Liver (tissue), 3 donors: ENCODE results near the gene CDKN2AIPNL.

ENCODE experiments used
- EGR1 ChIP-seq, 2 donors: IDR thresholded peaks; 2 replicates each; pipeline ENCODE4 v1.6.1; 2016 to 2018; ENCODE audit warnings: antibody characterized with exemption in 2 of 2, low read depth in 2 of 2
- FOXA1 ChIP-seq: IDR thresholded peaks from 2 replicates; pipeline ENCODE4 v1.6.1; 2016; ENCODE audit warnings: antibody characterized with exemption
- GABPA ChIP-seq, 2 donors: IDR thresholded peaks in 1 of 2; conservative IDR thresholded peaks in 1 of 2; 2 replicates each; pipeline ENCODE4 v1.6.1; 2016; ENCODE audit warnings: antibody characterized with exemption in 2 of 2, mild to moderate bottlenecking in 1 of 2, moderate library complexity in 1 of 2
- RAD21 ChIP-seq, 2 donors: IDR thresholded peaks; 2 replicates each; pipeline ENCODE4 v1.6.1; 2016; ENCODE audit warnings: antibody characterized with exemption in 2 of 2, mild to moderate bottlenecking in 2 of 2
- TAF1 ChIP-seq: conservative IDR thresholded peaks from 2 replicates; pipeline ENCODE4 v1.6.1; 2016; ENCODE audit warnings: antibody characterized with exemption, mild to moderate bottlenecking
- YY1 ChIP-seq: IDR thresholded peaks from 2 replicates; pipeline ENCODE4 v1.6.1; 2016; ENCODE audit warnings: antibody characterized with exemption, mild to moderate bottlenecking
- TF ChIP-seq, protein P1 (sequence below): fragments of 150-350 bp; IDR thresholded peaks from 2 replicates; pipeline ENCODE4 v1.5.1; 2017; ENCODE audit warnings: improper control_type of control experiment, low read depth, low read length; ENCODE audit not compliant: missing input control
- TF ChIP-seq, protein P2 (sequence below): IDR thresholded peaks from 2 replicates; pipeline ENCODE4 v1.6.1; 2016; ENCODE audit warnings: antibody characterized with exemption
- TF ChIP-seq, protein P3 (sequence below): IDR thresholded peaks from 2 replicates; pipeline ENCODE4 v1.6.1; 2016; ENCODE audit warnings: antibody characterized with exemption, mild to moderate bottlenecking
- donor health status: healthy.
- donor health status: healthy.

DNA sequence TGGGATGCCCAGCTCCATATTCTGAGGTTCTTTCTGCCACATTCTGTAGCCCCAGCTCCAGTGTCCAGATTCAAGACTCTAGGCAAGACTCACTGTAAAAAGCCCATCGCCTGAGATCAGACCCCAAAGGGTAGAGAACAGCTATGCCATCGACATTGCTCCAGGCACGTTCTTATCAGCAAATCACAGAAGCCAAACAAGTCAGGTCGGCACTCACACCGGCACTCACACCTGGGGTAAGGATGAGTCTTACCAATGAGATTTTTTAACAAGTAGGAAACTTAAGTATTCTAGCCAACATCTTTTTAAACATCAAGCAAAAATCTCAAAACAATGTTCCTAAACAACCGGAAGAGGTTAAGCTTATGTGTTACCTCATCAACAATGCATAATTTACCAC lies 2.4 kb downstream of the CDKN2AIPNL start:
- TF ChIP-seq, protein P1, sequence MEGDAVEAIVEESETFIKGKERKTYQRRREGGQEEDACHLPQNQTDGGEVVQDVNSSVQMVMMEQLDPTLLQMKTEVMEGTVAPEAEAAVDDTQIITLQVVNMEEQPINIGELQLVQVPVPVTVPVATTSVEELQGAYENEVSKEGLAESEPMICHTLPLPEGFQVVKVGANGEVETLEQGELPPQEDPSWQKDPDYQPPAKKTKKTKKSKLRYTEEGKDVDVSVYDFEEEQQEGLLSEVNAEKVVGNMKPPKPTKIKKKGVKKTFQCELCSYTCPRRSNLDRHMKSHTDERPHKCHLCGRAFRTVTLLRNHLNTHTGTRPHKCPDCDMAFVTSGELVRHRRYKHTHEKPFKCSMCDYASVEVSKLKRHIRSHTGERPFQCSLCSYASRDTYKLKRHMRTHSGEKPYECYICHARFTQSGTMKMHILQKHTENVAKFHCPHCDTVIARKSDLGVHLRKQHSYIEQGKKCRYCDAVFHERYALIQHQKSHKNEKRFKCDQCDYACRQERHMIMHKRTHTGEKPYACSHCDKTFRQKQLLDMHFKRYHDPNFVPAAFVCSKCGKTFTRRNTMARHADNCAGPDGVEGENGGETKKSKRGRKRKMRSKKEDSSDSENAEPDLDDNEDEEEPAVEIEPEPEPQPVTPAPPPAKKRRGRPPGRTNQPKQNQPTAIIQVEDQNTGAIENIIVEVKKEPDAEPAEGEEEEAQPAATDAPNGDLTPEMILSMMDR: no peak
- TF ChIP-seq, protein P2, sequence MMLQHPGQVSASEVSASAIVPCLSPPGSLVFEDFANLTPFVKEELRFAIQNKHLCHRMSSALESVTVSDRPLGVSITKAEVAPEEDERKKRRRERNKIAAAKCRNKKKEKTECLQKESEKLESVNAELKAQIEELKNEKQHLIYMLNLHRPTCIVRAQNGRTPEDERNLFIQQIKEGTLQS: no peak
- TF ChIP-seq RAD21 (IDR thresholded peaks at IDR 0.05) (no peak), YY1 (no peak), EGR1 (IDR thresholded peaks at IDR 0.05; ENCODE audit: low read depth in 2 of 2) (no peak), GABPA (IDR thresholded peaks at IDR 0.05 in 1 of 2, conservative IDR thresholded peaks at IDR 0.05 in 1 of 2) (no peak), TAF1 (no peak), FOXA1 (no peak)
- TF ChIP-seq, protein P3, sequence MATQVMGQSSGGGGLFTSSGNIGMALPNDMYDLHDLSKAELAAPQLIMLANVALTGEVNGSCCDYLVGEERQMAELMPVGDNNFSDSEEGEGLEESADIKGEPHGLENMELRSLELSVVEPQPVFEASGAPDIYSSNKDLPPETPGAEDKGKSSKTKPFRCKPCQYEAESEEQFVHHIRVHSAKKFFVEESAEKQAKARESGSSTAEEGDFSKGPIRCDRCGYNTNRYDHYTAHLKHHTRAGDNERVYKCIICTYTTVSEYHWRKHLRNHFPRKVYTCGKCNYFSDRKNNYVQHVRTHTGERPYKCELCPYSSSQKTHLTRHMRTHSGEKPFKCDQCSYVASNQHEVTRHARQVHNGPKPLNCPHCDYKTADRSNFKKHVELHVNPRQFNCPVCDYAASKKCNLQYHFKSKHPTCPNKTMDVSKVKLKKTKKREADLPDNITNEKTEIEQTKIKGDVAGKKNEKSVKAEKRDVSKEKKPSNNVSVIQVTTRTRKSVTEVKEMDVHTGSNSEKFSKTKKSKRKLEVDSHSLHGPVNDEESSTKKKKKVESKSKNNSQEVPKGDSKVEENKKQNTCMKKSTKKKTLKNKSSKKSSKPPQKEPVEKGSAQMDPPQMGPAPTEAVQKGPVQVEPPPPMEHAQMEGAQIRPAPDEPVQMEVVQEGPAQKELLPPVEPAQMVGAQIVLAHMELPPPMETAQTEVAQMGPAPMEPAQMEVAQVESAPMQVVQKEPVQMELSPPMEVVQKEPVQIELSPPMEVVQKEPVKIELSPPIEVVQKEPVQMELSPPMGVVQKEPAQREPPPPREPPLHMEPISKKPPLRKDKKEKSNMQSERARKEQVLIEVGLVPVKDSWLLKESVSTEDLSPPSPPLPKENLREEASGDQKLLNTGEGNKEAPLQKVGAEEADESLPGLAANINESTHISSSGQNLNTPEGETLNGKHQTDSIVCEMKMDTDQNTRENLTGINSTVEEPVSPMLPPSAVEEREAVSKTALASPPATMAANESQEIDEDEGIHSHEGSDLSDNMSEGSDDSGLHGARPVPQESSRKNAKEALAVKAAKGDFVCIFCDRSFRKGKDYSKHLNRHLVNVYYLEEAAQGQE: no peak
